Lower leg skin (tissue), 4 donors: ENCODE data around the gene SIVA1. TPM values are rescaled to one million over a fixed set of nuclear protein-coding genes. Genes with fewer than 3 reads are reported as not detected.

Source experiments
- DNase-seq, 2 donors: peaks; one replicate each; pipeline ENCODE4 v3.0.0-alpha.2; 2019; ENCODE audit warnings: low spot score in 2 of 2
- H3K4me3 ChIP-seq: fragments of 200-600 bp; sonication (generic); 2 replicates; pipeline ENCODE4 v1.5.1; 2017; ENCODE audit warnings: mild to moderate bottlenecking, low read depth; ENCODE audit not compliant: poor library complexity, severe bottlenecking
- POLR2A ChIP-seq, 2 donors: fragments of 450-650 bp; IDR thresholded peaks; one replicate each; pipeline ENCODE4 v1.6.1; 2016 to 2017; ENCODE audit warnings: antibody characterized with exemption in 2 of 2, mild to moderate bottlenecking in 1 of 2, moderate library complexity in 1 of 2
- WGBS, 2 donors: methylation state at CpG; one replicate each; pipeline ENCODE4 v1.1.5; 2018; 5-methylcytosine and 5-hydroxymethylcytosine counted together
- intact Hi-C: fragments of 100-400 bp; cut with DNase I; formaldehyde crosslinking; loops from one replicate; pipeline ENCODE4 v1.15.0; 2023; ENCODE audit warnings: low total_unique reads
- total RNA-seq, 4 donors: library from RNA; depleted of rRNA; stranded (reverse); fragments of >200 nt; gene quantifications; one replicate each; pipeline ENCODE4 v1.1.0, GENCODE V29; 2016
- TF ChIP-seq, protein P1 (sequence below), 3 donors: fragments of 450-650 bp; IDR thresholded peaks; one replicate each; pipeline ENCODE4 v1.5.1; 2016; ENCODE audit warnings: antibody characterized with exemption in 3 of 3, mild to moderate bottlenecking in 3 of 3, moderate library complexity in 2 of 3

The SIVA1 gene
- total RNA-seq, 4 donors from 2014 or later = 162 to 174 (median 168) TPM

DNA sequence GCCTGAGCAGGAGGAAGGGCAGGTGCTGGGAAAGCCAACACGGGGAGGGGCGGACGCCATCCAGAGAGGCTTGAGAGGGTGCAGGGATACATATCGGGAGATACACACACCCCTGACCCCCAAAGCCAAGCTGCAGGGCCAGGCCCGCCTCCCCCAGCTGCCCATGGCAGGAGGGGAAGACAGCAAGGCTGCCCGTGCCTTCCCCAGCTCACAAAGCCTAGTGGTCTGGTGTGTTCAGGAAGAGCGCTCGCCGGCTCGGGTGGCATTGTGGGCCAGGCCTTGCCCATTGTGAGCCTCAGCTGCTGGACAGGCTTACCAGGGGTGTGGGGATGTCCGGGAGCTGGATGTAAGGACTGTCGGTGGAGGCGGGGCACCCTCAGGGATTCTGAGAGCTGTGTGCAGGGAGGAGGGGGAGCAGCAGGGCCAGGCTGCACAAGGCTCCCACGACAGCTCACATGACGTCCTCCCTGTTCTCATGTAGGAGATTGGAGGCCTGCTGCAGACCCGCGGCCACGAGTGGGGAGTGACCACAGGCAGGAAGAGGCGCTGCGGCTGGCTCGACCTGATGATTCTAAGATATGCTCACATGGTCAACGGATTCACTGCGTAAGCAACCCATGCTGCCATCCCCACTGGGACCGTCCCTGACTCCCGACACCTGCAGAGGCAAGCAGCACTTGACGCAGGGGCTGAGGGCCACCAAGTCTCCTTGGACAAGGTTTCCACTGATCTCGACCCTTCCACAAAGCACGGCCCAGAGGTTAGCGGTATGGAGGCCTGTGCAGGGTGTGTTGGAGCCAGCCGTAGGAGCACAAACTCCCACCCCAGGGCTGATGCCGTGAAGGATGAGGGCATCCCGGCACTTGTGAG is 10.1 kb upstream of the SIVA1 start:
- 93 to 95% methylated on average over 26 to 30 of the region's 32 CpGs for WGBS, 2 donors
- intact Hi-C loops = no loop called here
- H3K4me3 ChIP-seq = no peak overlapping the region
- DNase-seq = no peak
- no peak for TF ChIP-seq POLR2A (IDR thresholded peaks at IDR 0.05)
- TF ChIP-seq, protein P1, sequence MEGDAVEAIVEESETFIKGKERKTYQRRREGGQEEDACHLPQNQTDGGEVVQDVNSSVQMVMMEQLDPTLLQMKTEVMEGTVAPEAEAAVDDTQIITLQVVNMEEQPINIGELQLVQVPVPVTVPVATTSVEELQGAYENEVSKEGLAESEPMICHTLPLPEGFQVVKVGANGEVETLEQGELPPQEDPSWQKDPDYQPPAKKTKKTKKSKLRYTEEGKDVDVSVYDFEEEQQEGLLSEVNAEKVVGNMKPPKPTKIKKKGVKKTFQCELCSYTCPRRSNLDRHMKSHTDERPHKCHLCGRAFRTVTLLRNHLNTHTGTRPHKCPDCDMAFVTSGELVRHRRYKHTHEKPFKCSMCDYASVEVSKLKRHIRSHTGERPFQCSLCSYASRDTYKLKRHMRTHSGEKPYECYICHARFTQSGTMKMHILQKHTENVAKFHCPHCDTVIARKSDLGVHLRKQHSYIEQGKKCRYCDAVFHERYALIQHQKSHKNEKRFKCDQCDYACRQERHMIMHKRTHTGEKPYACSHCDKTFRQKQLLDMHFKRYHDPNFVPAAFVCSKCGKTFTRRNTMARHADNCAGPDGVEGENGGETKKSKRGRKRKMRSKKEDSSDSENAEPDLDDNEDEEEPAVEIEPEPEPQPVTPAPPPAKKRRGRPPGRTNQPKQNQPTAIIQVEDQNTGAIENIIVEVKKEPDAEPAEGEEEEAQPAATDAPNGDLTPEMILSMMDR (IDR thresholded peaks at IDR 0.05) = no peak

DNA sequence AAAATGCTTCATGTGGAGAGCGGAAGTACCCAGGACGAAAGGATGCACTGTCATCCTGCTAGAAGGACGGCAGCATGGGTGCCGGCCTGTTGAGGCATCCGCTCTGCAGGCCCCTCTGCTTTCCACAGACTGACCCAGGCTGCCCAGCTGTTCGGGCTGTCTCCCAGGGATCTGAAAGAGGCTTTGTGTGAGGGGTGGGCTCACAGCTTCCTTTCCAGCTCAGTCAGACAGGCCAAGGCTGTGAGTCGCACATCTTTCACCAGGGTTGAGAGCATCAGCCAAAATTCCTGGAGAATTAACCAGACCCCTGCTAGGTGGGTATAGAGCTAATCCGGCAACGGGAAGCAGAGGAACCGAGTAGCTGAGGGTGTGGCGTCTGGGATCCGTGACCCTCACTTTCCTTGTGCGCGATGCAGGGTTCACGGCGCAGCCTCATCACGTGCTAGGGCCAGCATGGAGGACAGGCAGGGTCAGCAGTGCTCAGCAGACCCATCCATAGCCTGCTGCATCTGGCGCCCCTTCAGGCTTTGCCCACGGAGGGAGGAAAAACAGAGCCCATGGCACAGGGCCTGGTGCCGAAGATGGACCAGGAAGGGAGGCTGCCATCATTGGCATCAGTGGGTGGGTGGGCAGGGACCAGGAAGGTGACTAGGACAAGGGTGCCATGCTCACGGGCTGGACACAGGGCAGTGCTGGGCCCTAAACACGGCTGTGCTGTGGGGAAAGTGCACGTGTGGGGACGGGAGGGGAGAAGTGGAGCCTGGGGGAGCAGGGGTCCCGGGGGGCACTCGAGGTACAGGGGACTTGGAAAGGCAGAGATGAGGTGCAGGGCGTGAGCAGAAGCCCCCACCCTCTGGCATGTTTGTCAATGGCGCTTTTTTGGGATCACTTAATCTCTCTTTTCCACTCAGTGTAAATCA is 9.2 kb upstream of the SIVA1 start:
- 85 to 88% methylated on average over 28 of the region's 28 CpGs for WGBS, 2 donors
- no peak for DNase-seq
- TF ChIP-seq, protein P1 (IDR thresholded peaks at IDR 0.05) = no peak
- no peak for TF ChIP-seq POLR2A (IDR thresholded peaks at IDR 0.05)
- intact Hi-C loops = no loop called here
- no peak overlapping the region for H3K4me3 ChIP-seq

DNA sequence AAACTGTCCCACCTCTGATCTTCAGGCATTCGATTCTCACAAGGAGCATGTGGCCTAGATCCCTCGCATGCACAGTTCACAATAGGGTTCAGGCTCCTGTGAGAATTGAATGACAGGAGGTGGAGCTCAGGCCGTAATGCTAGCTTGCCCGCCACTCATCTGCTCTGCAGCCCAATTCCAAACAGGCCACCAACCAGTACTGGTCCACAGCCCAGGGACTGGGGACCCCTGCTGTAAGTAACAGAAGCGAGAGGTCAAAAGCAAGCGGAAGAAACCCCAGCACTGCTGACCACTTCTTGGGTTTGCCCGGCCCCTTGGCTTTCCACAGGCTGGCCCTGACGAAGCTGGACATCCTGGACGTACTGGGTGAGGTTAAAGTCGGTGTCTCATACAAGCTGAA is 8.5 kb upstream of the SIVA1 start:
- TF ChIP-seq POLR2A (IDR thresholded peaks at IDR 0.05) = no peak
- TF ChIP-seq, protein P1 (IDR thresholded peaks at IDR 0.05) = no peak
- intact Hi-C loops = no loop called here
- no peak overlapping the region for H3K4me3 ChIP-seq
- DNase-seq = no peak
- WGBS, 2 donors = 94 to 95% methylated on average over 10 of the region's 10 CpGs

DNA sequence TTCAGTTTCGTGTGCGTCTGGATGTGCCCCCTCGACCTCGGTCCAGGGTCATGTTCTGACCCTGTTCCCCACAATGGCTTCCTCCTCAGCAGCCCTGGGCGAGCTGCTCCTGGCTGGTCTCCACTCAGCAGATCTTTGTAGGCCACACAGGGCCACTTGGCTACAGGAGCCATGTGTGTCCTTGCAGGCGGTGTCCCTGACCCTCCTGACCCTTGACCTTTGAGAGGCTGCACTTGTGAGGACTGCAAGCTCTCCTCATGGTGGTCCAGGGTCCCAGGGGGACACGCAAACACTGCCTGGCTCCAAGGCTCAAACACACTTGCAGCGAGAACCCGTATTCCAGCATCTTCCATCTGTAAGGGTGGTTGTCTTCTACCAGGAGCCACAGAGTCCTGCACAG is 7.5 kb upstream of the SIVA1 start:
- no peak overlapping the region for H3K4me3 ChIP-seq
- WGBS, 2 donors = 94 to 95% methylated on average over 7 to 9 of the region's 9 CpGs
- intact Hi-C loops = no loop called here
- no peak for DNase-seq
- TF ChIP-seq, protein P1 (IDR thresholded peaks at IDR 0.05) = no peak
- TF ChIP-seq POLR2A (IDR thresholded peaks at IDR 0.05) = no peak

DNA sequence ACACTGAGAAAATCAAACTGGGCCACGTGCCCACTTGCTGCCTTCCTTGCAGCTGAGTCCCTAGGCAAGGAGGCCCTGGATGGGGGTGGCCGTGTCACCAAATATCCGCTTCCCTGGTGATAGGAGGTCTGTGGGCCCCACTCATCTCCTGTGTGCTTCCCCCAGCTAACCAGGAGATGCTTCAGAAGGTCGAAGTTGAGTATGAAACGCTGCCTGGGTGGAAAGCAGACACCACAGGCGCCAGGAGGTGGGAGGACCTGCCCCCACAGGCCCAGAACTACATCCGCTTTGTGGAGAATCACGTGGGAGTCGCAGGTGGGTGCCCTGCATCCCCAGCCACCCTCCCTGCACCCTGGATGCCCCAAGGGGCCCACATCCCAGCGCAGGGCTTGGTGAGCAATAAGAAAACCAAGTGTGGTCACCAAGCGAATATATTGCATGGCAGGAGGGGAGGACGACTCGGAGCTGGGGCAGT is 6.8 kb upstream of the SIVA1 start:
- TF ChIP-seq, protein P1 (IDR thresholded peaks at IDR 0.05) = no peak
- TF ChIP-seq POLR2A (IDR thresholded peaks at IDR 0.05) = no peak
- no peak overlapping the region for H3K4me3 ChIP-seq
- WGBS, 2 donors = 62 to 76% methylated on average over 7 to 13 of the region's 13 CpGs
- intact Hi-C loops = no loop called here
- DNase-seq = no peak
